Adrenal gland (tissue), 19 donors: ENCODE results near the gene ERLIN1. TPM values are rescaled to one million over a fixed set of nuclear protein-coding genes. Genes with fewer than 3 reads are reported as not detected.

Experiments used
- DNase-seq, 7 donors: peaks; one replicate each; pipeline ENCODE4 v3.0.0-alpha.2; 2019 to 2020
- H3K27ac ChIP-seq, 5 donors: fragments of 200-600 bp; sonication (generic) in 4 of 5; 1 replicate in 3 of 5; 2 replicates in 2 of 5; pipeline versions ENCODE4 v1.5.1 to v1.8.0; 2016 to 2020; ENCODE audit warnings: mild to moderate bottlenecking in 1 of 5
- H3K27me3 ChIP-seq: fragments of 200-600 bp; 2 replicates; pipeline ENCODE4 v1.8.0; 2021
- H3K36me3 ChIP-seq, 2 donors: fragments of 200-600 bp; replicated peaks in 1 of 2; 1 replicate in 1 of 2; 2 replicates in 1 of 2; pipeline versions ENCODE4 v1.5.1 to v1.8.0; 2018 to 2022
- H3K4me1 ChIP-seq, 2 donors: fragments of 200-600 bp; replicated peaks in 1 of 2; 1 replicate in 1 of 2; 2 replicates in 1 of 2; pipeline versions ENCODE4 v1.5.1 to v1.8.0; 2018 to 2021
- H3K4me3 ChIP-seq, 4 donors: fragments of 200-600 bp; sonication (generic) in 3 of 4; one replicate each; pipeline ENCODE4 v1.5.1; 2016 to 2018
- H3K9me3 ChIP-seq, 3 donors: fragments of 200-600 bp; sonication (generic) in 1 of 3; replicated peaks in 1 of 3; 1 replicate in 2 of 3; 2 replicates in 1 of 3; pipeline versions ENCODE4 v1.5.1 to v1.8.0; 2016 to 2021
- POLR2A ChIP-seq, 2 donors: fragments of 450-650 bp; IDR thresholded peaks; one replicate each; pipeline ENCODE4 v1.6.1; 2017; ENCODE audit warnings: antibody characterized with exemption in 2 of 2, mild to moderate bottlenecking in 2 of 2, moderate library complexity in 1 of 2
- WGBS, 4 donors: extraction: QIAGEN DNeasy Blood & Tissue Kit in 2 of 4; methylation state at CpG; one replicate each; pipeline versions ENCODE4 v1.1.5 to v1.1.7; 2013 to 2017; 5-methylcytosine and 5-hydroxymethylcytosine counted together
- intact Hi-C, 2 donors: fragments of 100-400 bp; cut with DNase I; formaldehyde crosslinking; loops; one replicate each; pipeline versions ENCODE4 v1.14.1 to v1.15.0; 2022 to 2023
- long read RNA-seq, 10 donors: library from polyadenylated mRNA in 3 of 10; unstranded in 2 of 10; stranded (forward) in 1 of 10; transcript quantifications; one replicate each; pipeline ENCODE4 v2.0.0 and lab custom pipeline, GENCODE V29; 2021 to 2026
- polyA plus RNA-seq, 3 donors: library from polyadenylated mRNA; stranded (reverse); fragments of 200-250 nt in 2 of 3; fragments of 350-450 nt in 1 of 3; fragmentation: Illumina TruSeq in 1 of 3; extraction: RNeasy Lipid Tissue Mini Kit (QIAGEN cat#74804) in 1 of 3; gene quantifications; one replicate each; pipeline ENCODE4 v1.2.3, GENCODE V29; 2013 to 2014
- total RNA-seq, 9 donors: library from RNA; depleted of rRNA in 4 of 9; stranded (reverse); fragments of >200 nt in 4 of 9; fragments of 120-200 nt in 1 of 9; fragmentation: NEBNext Ultra II Directional in 1 of 9; extraction: Animal tissue kit (Norgen Biotek cat#: 25700) in 1 of 9; gene quantifications; one replicate each; pipeline versions ENCODE4 v1.1.0 to v1.2.4, GENCODE V29; 2013 to 2023
- TF ChIP-seq, protein P1 (sequence below), 6 experiments: fragments of 450-650 bp in 4 of 6; fragments of 200-600 bp in 2 of 6; sonication (generic) in 1 of 6; IDR thresholded peaks; 1 replicate in 5 of 6; 2 replicates in 1 of 6; pipeline versions ENCODE4 v1.5.1 to v1.8.0; 2016 to 2021; ENCODE audit warnings: antibody characterized with exemption in 6 of 6, mild to moderate bottlenecking in 2 of 6, moderate library complexity in 1 of 6
- donor health status: healthy with polysubstance abuse.
- donor health status: Bipolar disorder and iron deficiency.
- donor health status: DM: yes; HTN: yes; CAD: no.
- donor health status: DM: no; HTN: no; CAD: no.
- donor health status: DM: no; HTN: no; CAD: no.
- donor health status: DM: yes; HTN: yes; CAD: no.

Gene ERLIN1
- total RNA-seq, result 10 to 100 TPM; 10.6 to 30.1 (median 21.5) TPM
- 10 to 100 TPM in 1 of 3 donors, 1 to 10 TPM in 2; 3.6 to 32.8 (median 5.3) TPM for polyA plus RNA-seq
- long read RNA-seq, donor 1, full-length matches to known transcripts, result 9 of 9 reads
- long read RNA-seq, donor 1, partial matches to known transcripts, result 0 of 9 reads
- long read RNA-seq, donor 1, other reads (novel, unspliced or antisense), result 0 of 9 reads
- long read RNA-seq, donor 2, transcript ERLIN1-202 (12 exons, 1,453 nt), result major isoform, 5 of 5 reads
- long read RNA-seq, donor 2, partial matches to known transcripts, result 0 of 5 reads
- long read RNA-seq, donor 2, other reads (novel, unspliced or antisense), result 0 of 5 reads
- long read RNA-seq, donor 3, full-length matches to known transcripts, result 15 of 15 reads
- long read RNA-seq, donor 3, partial matches to known transcripts, result 0 of 15 reads
- long read RNA-seq, donor 3, other reads (novel, unspliced or antisense), result 0 of 15 reads
- long read RNA-seq, donor 4, transcript ERLIN1-202 (12 exons, 1,453 nt), result major isoform, 6 of 9 reads
- long read RNA-seq, donor 4, partial matches to known transcripts, result 1 of 9 reads
- long read RNA-seq, donor 4, other reads (novel, unspliced or antisense), result 2 of 9 reads
- long read RNA-seq, donor 5, full-length matches to known transcripts, result 65 of 81 reads
- long read RNA-seq, donor 5, partial matches to known transcripts, result 0 of 81 reads
- long read RNA-seq, donor 5, other reads (novel, unspliced or antisense), result 16 of 81 reads
- long read RNA-seq, donor 6, partial matches to known transcripts, result 2 of 6 reads
- long read RNA-seq, donor 6, other reads (novel, unspliced or antisense), result 1 of 6 reads
- long read RNA-seq, donor 7, partial matches to known transcripts, result 0 of 2 reads
- long read RNA-seq, donor 7, other reads (novel, unspliced or antisense), result 0 of 2 reads
- long read RNA-seq, donor 8, full-length matches to known transcripts, result 9 of 14 reads
- long read RNA-seq, donor 8, partial matches to known transcripts, result 0 of 14 reads
- long read RNA-seq, donor 8, other reads (novel, unspliced or antisense), result 5 of 14 reads
- long read RNA-seq, donor 9, transcript ERLIN1-202 (12 exons, 1,453 nt), result major isoform, 8 of 9 reads
- long read RNA-seq, donor 9, partial matches to known transcripts, result 0 of 9 reads
- long read RNA-seq, donor 9, other reads (novel, unspliced or antisense), result 0 of 9 reads
- long read RNA-seq, donor 10, partial matches to known transcripts, result 0 of 4 reads
- long read RNA-seq, donor 10, other reads (novel, unspliced or antisense), result 0 of 4 reads

GRCh38 chr10:100185364-100186252 lies at the start of gene ERLIN1:
Gene ERLIN1 (minus strand): TSS chr10:100186029. CDS start chr10:100185626, 403 bp downstream.
- TF ChIP-seq, protein P1, sequence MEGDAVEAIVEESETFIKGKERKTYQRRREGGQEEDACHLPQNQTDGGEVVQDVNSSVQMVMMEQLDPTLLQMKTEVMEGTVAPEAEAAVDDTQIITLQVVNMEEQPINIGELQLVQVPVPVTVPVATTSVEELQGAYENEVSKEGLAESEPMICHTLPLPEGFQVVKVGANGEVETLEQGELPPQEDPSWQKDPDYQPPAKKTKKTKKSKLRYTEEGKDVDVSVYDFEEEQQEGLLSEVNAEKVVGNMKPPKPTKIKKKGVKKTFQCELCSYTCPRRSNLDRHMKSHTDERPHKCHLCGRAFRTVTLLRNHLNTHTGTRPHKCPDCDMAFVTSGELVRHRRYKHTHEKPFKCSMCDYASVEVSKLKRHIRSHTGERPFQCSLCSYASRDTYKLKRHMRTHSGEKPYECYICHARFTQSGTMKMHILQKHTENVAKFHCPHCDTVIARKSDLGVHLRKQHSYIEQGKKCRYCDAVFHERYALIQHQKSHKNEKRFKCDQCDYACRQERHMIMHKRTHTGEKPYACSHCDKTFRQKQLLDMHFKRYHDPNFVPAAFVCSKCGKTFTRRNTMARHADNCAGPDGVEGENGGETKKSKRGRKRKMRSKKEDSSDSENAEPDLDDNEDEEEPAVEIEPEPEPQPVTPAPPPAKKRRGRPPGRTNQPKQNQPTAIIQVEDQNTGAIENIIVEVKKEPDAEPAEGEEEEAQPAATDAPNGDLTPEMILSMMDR (IDR thresholded peaks at IDR 0.05), result no peak
- TF ChIP-seq POLR2A (IDR thresholded peaks at IDR 0.05), result peak; percentile 22 to 84
- Histone ChIP-seq H3K4me3 (peak within 1 kb of the TSS; percentile 26 to 97 (median 66)), H3K4me1 (peaks cover 12 to 22% of the 10 kb centered on the region in 2 donors), H3K9me3 (no peaks in the 10 kb centered on the region), H3K36me3 (peaks cover 0 to 11% of the 10 kb centered on the region in 2 donors), H3K27ac (peak within 1 kb of the TSS; percentile 57 to 90 (median 72)), H3K27me3 (no peaks in the 10 kb centered on the region)
- intact Hi-C loops, result no loop called here
- peak; percentile 90 to 94 (median 93) for DNase-seq
- whole genome bisulfite sequencing, 4 donors, result 0 to 1% (median 0%) methylated on average over 19 to 65 of the region's 65 CpGs

- Histone ChIP-seq H3K27ac (no peak overlapping the region), H3K27me3 (no peaks in the 10 kb centered on the region), H3K9me3 (no peaks in the 10 kb centered on the region), H3K4me1 (peaks cover 8 to 18% of the 10 kb centered on the region in 2 donors), H3K4me3 (no peak overlapping the region), H3K36me3 (peaks cover 0 to 44% of the 10 kb centered on the region in 2 donors)
- intact Hi-C loops, result no loop called here
- 54 to 79% (median 77%) methylated on average over 2 of the region's 2 CpGs for WGBS, 4 donors
- DNase-seq, result no peak
- no peak for TF ChIP-seq POLR2A (IDR thresholded peaks at IDR 0.05)
- TF ChIP-seq, protein P1 (IDR thresholded peaks at IDR 0.05), result no peak
These were observed 46.3 kb upstream of the ERLIN1 start for GRCh38 chr10:100232101-100232500.

DNA sequence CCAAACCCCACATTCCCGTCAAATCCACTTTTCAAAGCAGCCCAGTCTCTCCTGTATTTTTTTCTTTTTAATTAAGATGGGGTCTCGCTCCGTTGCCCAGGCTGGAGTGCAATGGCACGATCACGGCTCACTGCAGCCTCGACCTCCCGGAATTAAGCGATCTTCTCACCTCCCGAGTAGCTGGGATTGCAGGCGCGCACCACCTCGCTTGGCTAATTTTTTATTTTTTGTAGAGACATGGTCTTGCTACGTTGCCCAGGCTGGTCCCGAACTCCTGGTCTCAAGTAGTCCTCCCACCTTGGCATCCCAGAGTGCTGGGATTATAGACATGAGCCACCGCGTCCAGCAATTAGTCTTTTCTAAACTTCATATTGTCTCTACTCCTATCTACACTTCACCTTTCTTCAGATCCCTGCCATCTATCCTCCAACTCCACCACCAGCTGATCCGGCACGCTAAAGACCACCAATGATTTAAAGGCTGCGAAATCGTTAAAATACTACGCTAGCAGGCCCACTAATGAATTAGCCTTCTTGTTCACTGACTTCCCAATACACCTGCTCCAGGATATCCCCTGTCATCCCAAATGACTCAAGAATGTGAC lies 44.1 kb upstream of the ERLIN1 start:
- H3K4me1 ChIP-seq, result peaks cover 8 to 18% of the 10 kb centered on the region in 2 donors
- H3K4me3 ChIP-seq, result peak overlapping the region; percentile 32 to 91 (median 76)
- no peak for TF ChIP-seq POLR2A (IDR thresholded peaks at IDR 0.05)
- TF ChIP-seq, protein P1 (IDR thresholded peaks at IDR 0.05), result no peak
- H3K9me3 ChIP-seq, result no peaks in the 10 kb centered on the region
- H3K36me3 ChIP-seq, result peaks cover 0 to 27% of the 10 kb centered on the region in 2 donors
- no peaks in the 10 kb centered on the region for H3K27me3 ChIP-seq
- 56 to 61% (median 59%) methylated on average over 21 of the region's 21 CpGs for WGBS, 4 donors
- no peak for DNase-seq
- H3K27ac ChIP-seq, result peak overlapping the region in 4 of 5 donors; percentile 58 to 85 (median 68)
- intact Hi-C loops, result no loop called here
